Measurements from ENCODE around the gene RPS28. TPM values are rescaled to one million over a fixed set of nuclear protein-coding genes. Genes with fewer than 3 reads are reported as not detected.
"Not testable (repeated sequence)": the region's sequence is repeated elsewhere in the genome, so short reads cannot be mapped to it uniquely, and the experiment has no call there.

RPS28 gene
- total RNA-seq, result 1,000 to 10,000 TPM; 1,292 to 1,333 TPM

- Mint-ChIP-seq H3K27me3 (no peaks in the 10 kb centered on the region), H3K4me1 (peaks cover 36% of the 10 kb centered on the region)
Observed at GRCh38 chr19:8321067-8321985, at the start of gene RPS28, which contains the start of gene NDUFA7. RPS28 (plus strand) TSS chr19:8321496; CDS start chr19:8321531, 35 bp downstream. NDUFA7 (minus strand) TSS chr19:8321375; CDS start chr19:8321358, 17 bp downstream.

GRCh38 chr19:8276508-8276907, 44.8 kb upstream of the RPS28 start:
- H3K4me3 Mint-ChIP-seq, H3K36me3 Mint-ChIP-seq: not testable (repeated sequence)

More at GRCh38 chr19:8321067-8321985, at the start of gene RPS28, which contains the start of gene NDUFA7:
- H3K9me3 Mint-ChIP-seq (ENCODE audit: low read depth), result no peaks in the 10 kb centered on the region
- peak; percentile 92 for ATAC-seq
- H3K36me3 Mint-ChIP-seq, result peaks cover 14% of the 10 kb centered on the region
- peak within 1 kb of the TSS; percentile 99 for H3K4me3 Mint-ChIP-seq
- peak; percentile 98 for DNase-seq
- H3K27ac Mint-ChIP-seq, result peak within 1 kb of the TSS; percentile 98
- CTCF ChIA-PET, result interaction anchor here (0.8 to 2.9 kb wide), 10 partner anchors 10 to 260 kb away, joined by 3 to 12 read pairs (median 4); no protein-coding TSS in a partner anchor

GRCh38 chr19:8291337-8291736, 30.0 kb upstream of the RPS28 start:
- CTCF ChIA-PET; DNase-seq; H3K36me3 Mint-ChIP-seq; H3K9me3 Mint-ChIP-seq (ENCODE audit: low read depth); H3K4me3 Mint-ChIP-seq; H3K4me1 Mint-ChIP-seq; H3K27me3 Mint-ChIP-seq; H3K27ac Mint-ChIP-seq: not testable (repeated sequence)
- ATAC-seq, result peak; percentile 38

More at GRCh38 chr19:8276508-8276907, 44.8 kb upstream of the RPS28 start:
- H3K9me3 Mint-ChIP-seq (ENCODE audit: low read depth); H3K27me3 Mint-ChIP-seq; H3K27ac Mint-ChIP-seq; H3K4me1 Mint-ChIP-seq; CTCF ChIA-PET; DNase-seq: not testable (repeated sequence)
- peak; percentile 41 for ATAC-seq

GRCh38 chr19:8302357-8302691, 19.0 kb upstream of the RPS28 start:
- CTCF ChIA-PET, result interaction anchor here (0.9 kb wide), 1 partner anchor 33 kb away, joined by 3 read pairs; no protein-coding TSS in a partner anchor
- Mint-ChIP-seq H3K9me3 (ENCODE audit: low read depth) (no peaks in the 10 kb centered on the region), H3K27me3 (no peaks in the 10 kb centered on the region), H3K36me3 (peaks cover 8% of the 10 kb centered on the region), H3K4me1 (peaks cover 17% of the 10 kb centered on the region), H3K27ac (no peak overlapping the region), H3K4me3 (no peak overlapping the region)
- DNase-seq (peak; percentile 37), ATAC-seq (no peak)

- peak; percentile 34 for DNase-seq
- H3K27me3 Mint-ChIP-seq, result no peaks in the 10 kb centered on the region
- H3K36me3 Mint-ChIP-seq, result peaks cover 8% of the 10 kb centered on the region
- H3K9me3 Mint-ChIP-seq (ENCODE audit: low read depth), result no peaks in the 10 kb centered on the region
- no peak overlapping the region for H3K27ac Mint-ChIP-seq
- no peak for ATAC-seq
- peaks cover 21% of the 10 kb centered on the region for H3K4me1 Mint-ChIP-seq
- CTCF ChIA-PET, result interaction anchor here (1.3 kb wide), 1 partner anchor 19 kb away, joined by 3 read pairs; the partner anchor contains the start of genes NDUFA7 and RPS28
- no peak overlapping the region for H3K4me3 Mint-ChIP-seq
Observed at GRCh38 chr19:8302734-8303133, 18.6 kb upstream of the RPS28 start.

- DNase-seq (peak; percentile 45), ATAC-seq (no peak)
- peaks cover 10% of the 10 kb centered on the region for H3K36me3 Mint-ChIP-seq
- H3K4me3 Mint-ChIP-seq, result no peak overlapping the region
- H3K27me3 Mint-ChIP-seq, result no peaks in the 10 kb centered on the region
- peaks cover 33% of the 10 kb centered on the region for H3K4me1 Mint-ChIP-seq
- CTCF ChIA-PET, result interaction anchor here (1.0 to 1.9 kb wide), 3 partner anchors 15 to 276 kb away, joined by 3 to 5 read pairs (median 4); partner anchors contain the start of genes NDUFA7 and RPS28
- H3K9me3 Mint-ChIP-seq (ENCODE audit: low read depth), result no peaks in the 10 kb centered on the region
- H3K27ac Mint-ChIP-seq, result no peak overlapping the region
Observed at GRCh38 chr19:8304841-8305621, 16.3 kb upstream of the RPS28 start.

GRCh38 chr19:8305798-8306197, 15.5 kb upstream of the RPS28 start:
- Mint-ChIP-seq H3K36me3 (peaks cover 13% of the 10 kb centered on the region), H3K9me3 (ENCODE audit: low read depth) (no peaks in the 10 kb centered on the region), H3K27ac (no peak overlapping the region), H3K27me3 (no peaks in the 10 kb centered on the region), H3K4me1 (peaks cover 33% of the 10 kb centered on the region), H3K4me3 (no peak overlapping the region)
- no peak for ATAC-seq
- CTCF ChIA-PET, result interaction anchor here (1.3 to 1.9 kb wide), 2 partner anchors 14 to 275 kb away, joined by 4 to 5 read pairs; no protein-coding TSS in a partner anchor
- peak; percentile 37 for DNase-seq

GRCh38 chr19:8306235-8307054, 14.9 kb upstream of the RPS28 start:
- peak overlapping the region; percentile 86 for H3K4me3 Mint-ChIP-seq
- H3K27me3 Mint-ChIP-seq, result no peaks in the 10 kb centered on the region
- DNase-seq (peak; percentile 35), ATAC-seq (no peak)
- H3K9me3 Mint-ChIP-seq (ENCODE audit: low read depth), result no peaks in the 10 kb centered on the region
- peaks cover 18% of the 10 kb centered on the region for H3K36me3 Mint-ChIP-seq
- CTCF ChIA-PET, result interaction anchor here (1.3 to 1.9 kb wide), 2 partner anchors 14 to 275 kb away, joined by 4 to 5 read pairs; no protein-coding TSS in a partner anchor
- H3K4me1 Mint-ChIP-seq, result peaks cover 33% of the 10 kb centered on the region
- peak overlapping the region; percentile 85 for H3K27ac Mint-ChIP-seq

GRCh38 chr19:8307400-8307964, 13.8 kb upstream of the RPS28 start:
- Mint-ChIP-seq H3K4me1 (peaks cover 33% of the 10 kb centered on the region), H3K27ac (peak overlapping the region; percentile 85), H3K27me3 (no peaks in the 10 kb centered on the region), H3K36me3 (peaks cover 14% of the 10 kb centered on the region), H3K9me3 (ENCODE audit: low read depth) (no peaks in the 10 kb centered on the region), H3K4me3 (peak overlapping the region; percentile 86)
- DNase-seq (no peak), ATAC-seq (no peak)
- CTCF ChIA-PET, result interaction anchor here (0.8 kb wide), 1 partner anchor 16 kb away, joined by 3 read pairs; no protein-coding TSS in a partner anchor

GRCh38 chr19:8307965-8308866, 13.1 kb upstream of the RPS28 start, which contains the start of gene CD320:
CD320 (minus strand) TSS chr19:8308358; CDS start chr19:8308290, 68 bp downstream.
- peaks cover 14% of the 10 kb centered on the region for H3K36me3 Mint-ChIP-seq
- ATAC-seq, result peak; percentile 94
- H3K9me3 Mint-ChIP-seq (ENCODE audit: low read depth), result no peaks in the 10 kb centered on the region
- DNase-seq, result peak; percentile 90
- peak within 1 kb of the TSS; percentile 86 for H3K4me3 Mint-ChIP-seq
- peaks cover 33% of the 10 kb centered on the region for H3K4me1 Mint-ChIP-seq
- H3K27ac Mint-ChIP-seq, result peak within 1 kb of the TSS; percentile 85
- CTCF ChIA-PET, result interaction anchor here (0.8 to 1.3 kb wide), 2 partner anchors 11 to 15 kb away, joined by 3 to 6 read pairs; no protein-coding TSS in a partner anchor
- H3K27me3 Mint-ChIP-seq, result no peaks in the 10 kb centered on the region

- no peaks in the 10 kb centered on the region for H3K27me3 Mint-ChIP-seq
- H3K27ac Mint-ChIP-seq, result peak overlapping the region; percentile 85
- no peaks in the 10 kb centered on the region for H3K9me3 Mint-ChIP-seq (ENCODE audit: low read depth)
- peaks cover 14% of the 10 kb centered on the region for H3K36me3 Mint-ChIP-seq
- ATAC-seq, result no peak
- H3K4me3 Mint-ChIP-seq, result peak overlapping the region; percentile 86
- H3K4me1 Mint-ChIP-seq, result peaks cover 33% of the 10 kb centered on the region
- DNase-seq, result no peak
- CTCF ChIA-PET, result interaction anchor here (1.3 kb wide), 1 partner anchor 11 kb away, joined by 6 read pairs; no protein-coding TSS in a partner anchor
Observed at GRCh38 chr19:8308891-8309291, 12.4 kb upstream of the RPS28 start.

Measured in activated CD8-positive, alpha-beta memory T cell treated with anti-CD3 and anti-CD28 coated beads, Interleukin-2, amount 10 ng/mL, durations not matched to agents 7 days and 5 days (primary cell).